Measurements from ENCODE around the gene BACH1. TPM values are rescaled to one million over a fixed set of nuclear protein-coding genes. Genes with fewer than 3 reads are reported as not detected.

Gene BACH1
- total and polyA plus RNA-seq, 10 of the 15 experiments (the other 5 are each of a cell fraction or from before 2014, with no cell fraction given): 3.2 to 25.7 (median 10.5) TPM

GRCh38 chr21:29347274-29347681, 48.6 kb downstream of the BACH1 start:
- 98% methylated on average over 4 of the region's 4 CpGs for WGBS (ENCODE audit: insufficient coverage, insufficient replicate concordance, low lambda C conversion rate, missing lambda C conversion rate)
- BruUV-seq (replicated peaks): no TSS peak
- FAIRE-seq (no peak), DNase-seq (ENCODE audit: low read depth, low spot score) (no peak), ATAC-seq (no peak; the same call in 2 of the 3 replicates)
- Histone ChIP-seq H3K79me2 (ENCODE audit: control insufficient read depth, insufficient read depth, low read length) (no peaks in the 10 kb centered on the region), H3K9me3 (replicated peaks; ENCODE audit: control insufficient read depth, insufficient read depth, low read length) (no peaks in the 10 kb centered on the region; the same call in 2 of the 3 replicates), H3K4me1 (ENCODE audit: control insufficient read depth, insufficient read depth, low read length) (peaks cover 21% of the 10 kb centered on the region), H4K20me1 (ENCODE audit: control insufficient read depth, insufficient read depth) (no peaks in the 10 kb centered on the region; the same call in 1 of the 2 replicates), H3K27me3 (replicated peaks in 1 of 2; ENCODE audit: control insufficient read depth in 2 of 2, insufficient read depth in 2 of 2, low read length in 1 of 2) (no peaks in the 10 kb centered on the region), H2AFZ (ENCODE audit: control insufficient read depth, low read depth, low read length) (no peak overlapping the region), H3K4me2 (ENCODE audit: control insufficient read depth, insufficient read depth) (peak overlapping the region; percentile 54), H3K36me3 (ENCODE audit: control insufficient read depth in 2 of 2, insufficient read depth in 2 of 2, low read length in 1 of 2) (peaks cover 2 to 5% of the 10 kb centered on the region in 2 experiments; a peak in 3 of 4 replicates), H3K9ac (ENCODE audit: control insufficient read depth, insufficient read depth, low read length) (no peak overlapping the region), H3K4me3 (peak overlapping the region; percentile 14; the same call in 1 of the 2 replicates), H3K27ac (ENCODE audit: control insufficient read depth, insufficient read depth) (peak overlapping the region; percentile 33; the same call in 1 of the 2 replicates)
- TF ChIP-seq NFXL1 (IDR thresholded peaks at IDR 0.05; ENCODE audit: borderline replicate concordance) (no peak), PAX8 (IDR thresholded peaks at IDR 0.05) (no peak), POLR2A (IDR thresholded peaks at IDR 0.05; ENCODE audit: low read depth, low read length) (no peak; the same call in 1 of the 2 replicates), IRF5 (IDR thresholded peaks at IDR 0.05; ENCODE audit: borderline replicate concordance) (no peak), SMARCA5 (IDR thresholded peaks at IDR 0.05) (no peak), MTA3 (IDR thresholded peaks at IDR 0.05; ENCODE audit: borderline replicate concordance, low read length) (no peak), POLR2AphosphoS5 (IDR thresholded peaks at IDR 0.05; ENCODE audit: low read length) (peak; percentile 41; the same call in 1 of the 2 replicates), CBFB (IDR thresholded peaks at IDR 0.05; ENCODE audit: low read depth) (no peak), PAX5 (IDR thresholded peaks at IDR 0.05; ENCODE audit: borderline replicate concordance, low read depth, low read length) (no peak), NFYA (IDR thresholded peaks at IDR 0.05; ENCODE audit: borderline replicate concordance, low read depth, low read length) (no peak), SPI1 (IDR thresholded peaks at IDR 0.05; ENCODE audit: borderline replicate concordance, insufficient read depth, low read depth, low read length) (0 out of 2 replicates have a peak, but pooled peaks have one; percentile 1), NR2C1 (IDR thresholded peaks at IDR 0.05) (no peak), RUNX3 (IDR thresholded peaks at IDR 0.05; ENCODE audit: low read length) (no peak), HDAC2 (IDR thresholded peaks at IDR 0.05) (no peak), CEBPZ (IDR thresholded peaks at IDR 0.05; ENCODE audit: low read depth, low read length) (no peak), IKZF1 (conservative IDR thresholded peaks at IDR 0.05) (no peak), CHD2 (IDR thresholded peaks at IDR 0.05; ENCODE audit: borderline replicate concordance, low read depth, low read length) (no peak)
- ChIA-PET SMC1A (ENCODE audit: uncharacterized antibody, unreplicated experiment) (interaction anchor here (1.1 to 2.9 kb wide), 5 partner anchors 34 to 222 kb away, joined by 3 to 35 read pairs (median 3); no protein-coding TSS in a partner anchor), RAD21 (ENCODE audit: unreplicated experiment) (interaction anchor here (0.9 kb wide), 1 partner anchor 46 kb away, joined by 4 read pairs; no protein-coding TSS in a partner anchor), CTCF (interaction anchor here (1.2 to 3.3 kb wide), 5 partner anchors 14 to 601 kb away, joined by 3 to 14 read pairs (median 3); no protein-coding TSS in a partner anchor), POLR2A (interaction anchor here (1.2 kb wide), 1 partner anchor 48 kb away, joined by 3 read pairs; no protein-coding TSS in a partner anchor)
- in situ Hi-C loops (cut with MboI) (no loop called here), intact Hi-C loops (cut with micrococcal nuclease; ENCODE audit: unreplicated experiment) (no loop called here)

Measured in GM12878 (cell line).